ENCODE data around the gene TBC1D21. TPM values are rescaled to one million over a fixed set of nuclear protein-coding genes. Genes with fewer than 3 reads are reported as not detected.

Gene TBC1D21
- total and polyA plus RNA-seq, 2 of the 4 experiments (the other 2 are of a cell fraction): not detected

DNA sequence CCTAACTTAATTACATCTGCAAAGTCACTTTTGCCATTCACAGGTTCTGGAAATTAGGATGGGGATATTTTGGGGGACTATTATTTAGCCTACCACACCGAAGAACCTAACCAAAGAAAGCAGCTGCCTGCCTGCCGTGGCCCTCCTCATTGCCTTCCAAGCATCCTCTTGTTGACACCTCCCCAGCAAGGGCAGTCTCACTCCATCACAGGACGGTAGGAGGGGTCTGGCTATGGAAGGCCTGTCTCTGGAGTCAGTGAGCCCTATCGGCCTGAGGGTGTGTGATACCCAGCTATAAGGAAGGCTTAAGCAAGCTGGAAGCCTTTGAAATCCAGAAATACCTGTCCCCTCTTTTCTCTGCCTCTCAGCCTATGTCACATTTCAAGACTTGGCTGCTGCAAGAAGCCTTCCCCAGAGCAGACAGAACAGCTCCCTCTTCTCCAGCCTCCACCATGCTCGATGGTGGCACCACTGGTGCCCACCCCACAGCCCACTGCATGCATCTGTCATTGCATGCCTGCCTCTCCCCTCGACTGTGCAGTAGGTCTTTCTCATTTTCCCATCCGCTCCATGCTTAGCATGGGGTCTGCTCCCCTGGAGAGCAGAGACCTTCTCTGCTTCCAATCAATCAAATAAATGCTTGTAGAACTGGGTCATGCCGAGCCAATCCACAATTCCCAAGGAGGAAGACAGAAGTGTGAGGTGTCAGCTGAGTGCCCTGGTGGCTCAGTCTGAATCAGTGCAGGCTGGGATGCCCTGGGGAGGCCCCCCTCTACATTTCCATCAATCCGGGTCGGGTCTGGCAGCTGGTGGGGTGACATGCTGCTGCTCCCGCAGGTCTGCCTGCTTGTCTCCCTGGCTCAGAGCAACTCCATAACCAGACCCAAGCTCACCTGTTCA, 29.0 kb downstream of the TBC1D21 start:
- H3K9me3 ChIP-seq (ENCODE audit: control insufficient read depth, insufficient read depth, low read length): no peaks in the 10 kb centered on the region
- no peak overlapping the region for H2AK9ac ChIP-seq (replicated peaks; ENCODE audit: low read depth, low read length, poor library complexity)
- no peak overlapping the region for H3K4me3 ChIP-seq (ENCODE audit: insufficient read depth, low read depth, low read length)
- H4K8ac ChIP-seq (ENCODE audit: low read depth in 2 of 2, low read length in 2 of 2): no peak overlapping the region
- no peak overlapping the region for H3K4me2 ChIP-seq (ENCODE audit: low read depth, low read length)
- WGBS, 2 experiments (ENCODE audit: extremely low coverage in 2 of 2, insufficient read length in 1 of 2): 60% methylated on average over 2 of the region's 11 CpGs; no CpG with 5 or more reads in 1 of the 2 experiments
- H4K20me1 ChIP-seq (ENCODE audit: insufficient read depth, low read length): no peaks in the 10 kb centered on the region
- H2BK15ac ChIP-seq (ENCODE audit: low read depth, low read length): no peak overlapping the region
- peaks cover 13% of the 10 kb centered on the region for H3K9me1 ChIP-seq (ENCODE audit: insufficient read depth, low read length)
- H3K27me3 ChIP-seq (ENCODE audit: control insufficient read depth, insufficient read depth, low read length): no peaks in the 10 kb centered on the region
- H3K27ac ChIP-seq (ENCODE audit: insufficient read depth, low read length): no peak overlapping the region
- H2AK5ac ChIP-seq (ENCODE audit: low read depth, low read length): no peak overlapping the region
- no peak overlapping the region for H3K14ac ChIP-seq (replicated peaks; ENCODE audit: low read depth, low read length)
- POLR2A ChIA-PET (ENCODE audit: unreplicated experiment): no interaction called here
- no peak overlapping the region for H2BK20ac ChIP-seq (ENCODE audit: low read depth, low read length)
- no peak overlapping the region for H2AFZ ChIP-seq (replicated peaks; ENCODE audit: low read length, poor library complexity)
- no peak overlapping the region for H2BK5ac ChIP-seq (ENCODE audit: low read depth, low read length, poor library complexity, severe bottlenecking)
- H3K4me1 ChIP-seq (ENCODE audit: control insufficient read depth, insufficient read depth, low read length): peaks cover 14% of the 10 kb centered on the region
- H3K18ac ChIP-seq (ENCODE audit: low read depth, low read length): no peak overlapping the region
- BruUV-seq (replicated peaks): no TSS peak
- in situ Hi-C loops (cut with MboI; ENCODE audit: low sequenced_read_pairs): no loop called here
- H3K4ac ChIP-seq (ENCODE audit: low read depth, low read length): no peak overlapping the region
- dilution Hi-C loops (cut with HindIII; ENCODE audit: low sequenced_read_pairs, unreplicated experiment): no loop called here
- DNase-seq: no peak
- TF ChIP-seq MXI1 (IDR thresholded peaks at IDR 0.05; ENCODE audit: borderline replicate concordance, low read depth, low read length) (no peak), CEBPB (IDR thresholded peaks at IDR 0.05; ENCODE audit: low read depth, low read length) (no peak), BHLHE40 (IDR thresholded peaks at IDR 0.05; ENCODE audit: low read depth, low read length) (no peak), POLR2A (IDR thresholded peaks at IDR 0.05; ENCODE audit: low read depth, low read length) (no peak), NFE2L2 (IDR thresholded peaks at IDR 0.05; ENCODE audit: low read depth, low read length) (no peak), FOS (IDR thresholded peaks at IDR 0.05; ENCODE audit: low read depth, low read length) (no peak)
- TF ChIP-seq, protein P1, sequence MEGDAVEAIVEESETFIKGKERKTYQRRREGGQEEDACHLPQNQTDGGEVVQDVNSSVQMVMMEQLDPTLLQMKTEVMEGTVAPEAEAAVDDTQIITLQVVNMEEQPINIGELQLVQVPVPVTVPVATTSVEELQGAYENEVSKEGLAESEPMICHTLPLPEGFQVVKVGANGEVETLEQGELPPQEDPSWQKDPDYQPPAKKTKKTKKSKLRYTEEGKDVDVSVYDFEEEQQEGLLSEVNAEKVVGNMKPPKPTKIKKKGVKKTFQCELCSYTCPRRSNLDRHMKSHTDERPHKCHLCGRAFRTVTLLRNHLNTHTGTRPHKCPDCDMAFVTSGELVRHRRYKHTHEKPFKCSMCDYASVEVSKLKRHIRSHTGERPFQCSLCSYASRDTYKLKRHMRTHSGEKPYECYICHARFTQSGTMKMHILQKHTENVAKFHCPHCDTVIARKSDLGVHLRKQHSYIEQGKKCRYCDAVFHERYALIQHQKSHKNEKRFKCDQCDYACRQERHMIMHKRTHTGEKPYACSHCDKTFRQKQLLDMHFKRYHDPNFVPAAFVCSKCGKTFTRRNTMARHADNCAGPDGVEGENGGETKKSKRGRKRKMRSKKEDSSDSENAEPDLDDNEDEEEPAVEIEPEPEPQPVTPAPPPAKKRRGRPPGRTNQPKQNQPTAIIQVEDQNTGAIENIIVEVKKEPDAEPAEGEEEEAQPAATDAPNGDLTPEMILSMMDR (conservative IDR thresholded peaks at IDR 0.05; ENCODE audit: low read depth, low read length): no peak
- TF ChIP-seq, protein P2, sequence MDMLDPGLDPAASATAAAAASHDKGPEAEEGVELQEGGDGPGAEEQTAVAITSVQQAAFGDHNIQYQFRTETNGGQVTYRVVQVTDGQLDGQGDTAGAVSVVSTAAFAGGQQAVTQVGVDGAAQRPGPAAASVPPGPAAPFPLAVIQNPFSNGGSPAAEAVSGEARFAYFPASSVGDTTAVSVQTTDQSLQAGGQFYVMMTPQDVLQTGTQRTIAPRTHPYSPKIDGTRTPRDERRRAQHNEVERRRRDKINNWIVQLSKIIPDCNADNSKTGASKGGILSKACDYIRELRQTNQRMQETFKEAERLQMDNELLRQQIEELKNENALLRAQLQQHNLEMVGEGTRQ (IDR thresholded peaks at IDR 0.05; ENCODE audit: low read depth, low read length): no peak
- ATAC-seq (ENCODE audit: low read depth): no peak
- no peak overlapping the region for H4K5ac ChIP-seq (ENCODE audit: low read depth, low read length)
- H3K79me1 ChIP-seq (ENCODE audit: low read depth in 1 of 2, low read length in 2 of 2): no peaks in the 10 kb centered on the region
- H4K91ac ChIP-seq (ENCODE audit: insufficient read depth, low read depth, low read length): no peak overlapping the region
- H3K9ac ChIP-seq (ENCODE audit: low read depth, low read length): no peak overlapping the region
- H3K56ac ChIP-seq (ENCODE audit: extremely low read depth, insufficient read depth, low read length): no peak overlapping the region
- H3K23ac ChIP-seq (ENCODE audit: low read depth, low read length): no peak overlapping the region
- CTCF ChIA-PET: interaction anchor here (0.9 kb wide), 1 partner anchor 7 kb away, joined by 4 read pairs; no protein-coding TSS in a partner anchor
- H2BK120ac ChIP-seq (ENCODE audit: low read depth, low read length): no peak overlapping the region
- H3K36me3 ChIP-seq (ENCODE audit: control insufficient read depth, insufficient read depth, low read length): no peaks in the 10 kb centered on the region
- intact Hi-C loops (cut with micrococcal nuclease): no loop called here

All from IMR-90 (cell line).